Measurements from ENCODE around the gene IQGAP3. TPM values are rescaled to one million over a fixed set of nuclear protein-coding genes. Genes with fewer than 3 reads are reported as not detected.

Gene IQGAP3
- total RNA-seq, 2 experiments from 2014 or later = not detected

- ChIA-PET CTCF (no interaction called here), POLR2A (no interaction called here)
- Mint-ChIP-seq H3K27ac (no peak overlapping the region), H3K27me3 (no peaks in the 10 kb centered on the region), H3K4me1 (ENCODE audit: low read depth) (no peaks in the 10 kb centered on the region), H3K4me3 (no peak overlapping the region), H3K36me3 (ENCODE audit: low read depth) (no peaks in the 10 kb centered on the region), H3K9me3 (no peaks in the 10 kb centered on the region)
- no peak overlapping the region for H3K27ac ChIP-seq (ENCODE audit: low read depth in 1 of 2, low read length in 2 of 2)
- DNase-seq = no peak
- H3K36me3 ChIP-seq (ENCODE audit: insufficient read depth, low read length) = no peaks in the 10 kb centered on the region
- no peaks in the 10 kb centered on the region for H3K4me1 ChIP-seq (ENCODE audit: insufficient read depth, low read length)
- intact Hi-C loops (cut with DNase I, micrococcal nuclease) = loop anchor here in 1 of 2 experiments (10.0 kb wide), 1 partner anchor 61 kb away; no protein-coding TSS in a partner anchor
- TF ChIP-seq CTCF (IDR thresholded peaks at IDR 0.05) = no peak
- no peaks in the 10 kb centered on the region for H3K9me3 ChIP-seq (ENCODE audit: control insufficient read depth in 1 of 2, insufficient read depth in 1 of 2, low read length in 2 of 2)
- no peaks in the 10 kb centered on the region for H3K27me3 ChIP-seq (ENCODE audit: control insufficient read depth in 1 of 2, insufficient read depth in 2 of 2, low read length in 2 of 2)
- no peak for ATAC-seq (ENCODE audit: poor library complexity)
- no peak overlapping the region for H3K4me3 ChIP-seq (ENCODE audit: low read length)
Observed at GRCh38 chr1:156546267-156546666, 26.1 kb downstream of the IQGAP3 start.

DNA sequence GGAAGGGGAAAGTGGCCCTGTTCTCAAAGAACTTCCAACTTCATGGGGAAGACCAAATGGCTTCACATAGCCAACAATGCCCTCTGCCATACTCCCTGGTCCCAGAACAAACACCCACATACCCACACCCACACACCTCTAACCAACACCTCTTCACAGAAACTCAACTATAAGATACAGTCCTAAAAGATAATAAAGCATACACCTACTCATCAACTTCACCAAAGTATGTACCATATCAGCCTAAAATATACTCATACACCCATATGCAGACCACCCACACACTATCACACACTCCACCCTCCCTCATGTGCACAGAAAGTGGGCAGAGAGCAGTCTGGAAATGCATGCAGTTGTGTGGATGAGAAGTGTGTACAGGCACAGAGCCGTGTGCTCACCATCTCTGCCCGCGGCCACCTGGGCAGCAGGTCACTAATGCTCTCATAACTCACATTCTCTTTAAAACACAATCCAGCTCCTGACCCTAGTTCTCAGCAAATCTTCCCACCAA is 27.7 kb downstream of the IQGAP3 start:
- TF ChIP-seq CTCF (IDR thresholded peaks at IDR 0.05) = no peak
- Mint-ChIP-seq H3K9me3 (no peaks in the 10 kb centered on the region), H3K4me1 (ENCODE audit: low read depth) (no peaks in the 10 kb centered on the region), H3K27me3 (no peaks in the 10 kb centered on the region), H3K36me3 (ENCODE audit: low read depth) (no peaks in the 10 kb centered on the region), H3K27ac (no peak overlapping the region), H3K4me3 (no peak overlapping the region)
- ChIA-PET CTCF (no interaction called here), POLR2A (interaction anchor here (1.4 kb wide), 1 partner anchor 43 kb away, joined by 3 read pairs; no protein-coding TSS in a partner anchor)
- DNase-seq = no peak
- H3K9me3 ChIP-seq (ENCODE audit: control insufficient read depth in 1 of 2, insufficient read depth in 1 of 2, low read length in 2 of 2) = no peaks in the 10 kb centered on the region
- no peak overlapping the region for H3K4me3 ChIP-seq (ENCODE audit: low read length)
- no peaks in the 10 kb centered on the region for H3K36me3 ChIP-seq (ENCODE audit: insufficient read depth, low read length)
- H3K27ac ChIP-seq (ENCODE audit: low read depth in 1 of 2, low read length in 2 of 2) = no peak overlapping the region
- intact Hi-C loops (cut with DNase I, micrococcal nuclease) = loop anchor here in 1 of 2 experiments (10.0 kb wide), 1 partner anchor 60 kb away; no protein-coding TSS in a partner anchor
- no peak for ATAC-seq (ENCODE audit: poor library complexity)
- H3K4me1 ChIP-seq (ENCODE audit: insufficient read depth, low read length) = no peaks in the 10 kb centered on the region
- no peaks in the 10 kb centered on the region for H3K27me3 ChIP-seq (ENCODE audit: control insufficient read depth in 1 of 2, insufficient read depth in 2 of 2, low read length in 2 of 2)

DNA sequence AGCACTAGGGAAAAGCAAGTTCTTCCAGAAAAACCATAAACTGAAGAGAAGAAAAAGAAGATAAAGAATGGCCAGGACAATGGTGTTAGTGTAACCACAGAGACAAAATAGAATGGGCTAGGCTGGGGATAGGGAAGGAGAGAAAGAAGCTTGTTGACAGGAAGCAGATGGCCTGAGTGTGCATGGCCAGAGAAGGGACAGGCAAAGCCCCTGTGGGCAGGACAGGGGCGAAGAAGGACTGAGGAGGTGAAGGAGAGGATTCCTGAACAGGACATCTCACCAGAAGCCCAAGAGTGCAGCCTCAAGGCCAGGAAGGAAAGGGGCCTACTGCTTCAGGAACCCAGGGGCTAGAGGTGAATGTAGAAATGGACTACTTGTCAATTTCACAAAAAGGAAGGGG is 29.3 kb downstream of the IQGAP3 start:
- no peak overlapping the region for H3K4me3 ChIP-seq (ENCODE audit: low read length)
- DNase-seq = no peak
- ChIA-PET POLR2A (interaction anchor here (1.0 to 1.4 kb wide), 3 partner anchors 34 to 42 kb away, joined by 3 to 5 read pairs (median 3); partner anchors contain the start of gene MEF2D), CTCF (no interaction called here)
- intact Hi-C loops (cut with DNase I, micrococcal nuclease) = loop anchor here in 1 of 2 experiments (10.0 kb wide), 1 partner anchor 58 kb away; no protein-coding TSS in a partner anchor
- no peaks in the 10 kb centered on the region for H3K27me3 ChIP-seq (ENCODE audit: control insufficient read depth in 1 of 2, insufficient read depth in 2 of 2, low read length in 2 of 2)
- Mint-ChIP-seq H3K9me3 (no peaks in the 10 kb centered on the region), H3K27me3 (no peaks in the 10 kb centered on the region), H3K36me3 (ENCODE audit: low read depth) (no peaks in the 10 kb centered on the region), H3K4me1 (ENCODE audit: low read depth) (no peaks in the 10 kb centered on the region), H3K27ac (no peak overlapping the region), H3K4me3 (no peak overlapping the region)
- H3K27ac ChIP-seq (ENCODE audit: low read depth in 1 of 2, low read length in 2 of 2) = no peak overlapping the region
- no peaks in the 10 kb centered on the region for H3K9me3 ChIP-seq (ENCODE audit: control insufficient read depth in 1 of 2, insufficient read depth in 1 of 2, low read length in 2 of 2)
- no peak for ATAC-seq (ENCODE audit: poor library complexity)
- H3K4me1 ChIP-seq (ENCODE audit: insufficient read depth, low read length) = no peaks in the 10 kb centered on the region
- TF ChIP-seq CTCF (IDR thresholded peaks at IDR 0.05) = no peak
- H3K36me3 ChIP-seq (ENCODE audit: insufficient read depth, low read length) = no peaks in the 10 kb centered on the region

Data from CD4-positive, alpha-beta T cell (primary cell).